ENCODE measurements around the gene RBMS1.
"Not testable (repeated sequence)": the region's sequence is repeated elsewhere in the genome, so short reads cannot be mapped to it uniquely, and the experiment has no call there.

RBMS1 gene

GRCh38 chr2:160469621-160470204 lies 23.9 kb downstream of the RBMS1 start:
- DNase-seq (ENCODE audit: low read depth in 2 of 2) = no peak

- DNase-seq (ENCODE audit: low read depth in 2 of 2) = no peak
These were observed 24.4 kb downstream of the RBMS1 start for GRCh38 chr2:160469164-160469563.

GRCh38 chr2:160467086-160467485 lies 26.5 kb downstream of the RBMS1 start:
- no peak for DNase-seq (ENCODE audit: low read depth in 2 of 2)

GRCh38 chr2:160465406-160465805 lies 28.2 kb downstream of the RBMS1 start:
- DNase-seq (ENCODE audit: low read depth in 2 of 2) = no peak

GRCh38 chr2:160465002-160465401 lies 28.6 kb downstream of the RBMS1 start:
- DNase-seq (ENCODE audit: low read depth in 2 of 2) = no peak

GRCh38 chr2:160464017-160464416 lies 29.6 kb downstream of the RBMS1 start:
- DNase-seq (ENCODE audit: low read depth in 2 of 2) = no peak

GRCh38 chr2:160463245-160463644 lies 30.4 kb downstream of the RBMS1 start:
- no peak for DNase-seq (ENCODE audit: low read depth in 2 of 2)

- DNase-seq (ENCODE audit: low read depth in 2 of 2) = no peak
These were observed 33.3 kb downstream of the RBMS1 start for GRCh38 chr2:160460333-160460731.

- DNase-seq (ENCODE audit: low read depth in 2 of 2) = no peak
These were observed 33.9 kb downstream of the RBMS1 start for GRCh38 chr2:160459538-160460332.

- DNase-seq (ENCODE audit: low read depth in 2 of 2) = no peak
These were observed 34.7 kb downstream of the RBMS1 start for GRCh38 chr2:160458718-160459453.

GRCh38 chr2:160457588-160457987 lies 36.0 kb downstream of the RBMS1 start:
- DNase-seq (ENCODE audit: low read depth in 2 of 2) = no peak

GRCh38 chr2:160454070-160454797 lies 39.4 kb downstream of the RBMS1 start:
- DNase-seq (ENCODE audit: low read depth in 2 of 2) = no peak

- DNase-seq (ENCODE audit: low read depth in 2 of 2) = no peak
These were observed 40.3 kb downstream of the RBMS1 start for GRCh38 chr2:160453111-160453820.

GRCh38 chr2:160450486-160450885 lies 43.1 kb downstream of the RBMS1 start:
- no peak for DNase-seq (ENCODE audit: low read depth in 2 of 2)

GRCh38 chr2:160448821-160449220 lies 44.8 kb downstream of the RBMS1 start:
- DNase-seq (ENCODE audit: low read depth in 2 of 2) = not testable (repeated sequence)

- no peak for DNase-seq (ENCODE audit: low read depth in 2 of 2)
These were observed 47.9 kb downstream of the RBMS1 start for GRCh38 chr2:160445673-160446072.

GRCh38 chr2:160442603-160443002 lies 51.0 kb downstream of the RBMS1 start:
- DNase-seq (ENCODE audit: low read depth in 2 of 2) = no peak

GRCh38 chr2:160440888-160441287 lies 52.7 kb downstream of the RBMS1 start:
- DNase-seq (ENCODE audit: low read depth in 2 of 2) = no peak

- not testable (repeated sequence) for DNase-seq (ENCODE audit: low read depth in 2 of 2)
These were observed 54.6 kb downstream of the RBMS1 start for GRCh38 chr2:160439038-160439437.

- no peak for DNase-seq (ENCODE audit: low read depth in 2 of 2)
These were observed 56.3 kb downstream of the RBMS1 start for GRCh38 chr2:160437273-160437672.

- no peak for DNase-seq (ENCODE audit: low read depth in 2 of 2)
These were observed 59.2 kb downstream of the RBMS1 start for GRCh38 chr2:160434254-160434948.
